A673 (cell line): Measurements from ENCODE around the gene DAB2IP.

ENCODE experiments used
- EZH2 ChIP-seq: fragments of 200-600 bp; sonication (generic); IDR thresholded peaks from 2 replicates; pipeline ENCODE4 v1.6.1; 2017; ENCODE audit warnings: borderline replicate concordance, low read depth, mild to moderate bottlenecking, mixed read lengths, antibody characterized with exemption, low read length; ENCODE audit not compliant: poor library complexity, severe bottlenecking
- TF ChIP-seq, protein P1 (sequence below): fragments of 300-800, 200-600 bp; sonication (generic); conservative IDR thresholded peaks from 2 replicates; pipeline ENCODE4 v1.5.1; 2017; ENCODE audit warnings: low read depth, mild to moderate bottlenecking, antibody characterized with exemption, low read length, moderate library complexity, mixed read lengths

- TF ChIP-seq, protein P1, sequence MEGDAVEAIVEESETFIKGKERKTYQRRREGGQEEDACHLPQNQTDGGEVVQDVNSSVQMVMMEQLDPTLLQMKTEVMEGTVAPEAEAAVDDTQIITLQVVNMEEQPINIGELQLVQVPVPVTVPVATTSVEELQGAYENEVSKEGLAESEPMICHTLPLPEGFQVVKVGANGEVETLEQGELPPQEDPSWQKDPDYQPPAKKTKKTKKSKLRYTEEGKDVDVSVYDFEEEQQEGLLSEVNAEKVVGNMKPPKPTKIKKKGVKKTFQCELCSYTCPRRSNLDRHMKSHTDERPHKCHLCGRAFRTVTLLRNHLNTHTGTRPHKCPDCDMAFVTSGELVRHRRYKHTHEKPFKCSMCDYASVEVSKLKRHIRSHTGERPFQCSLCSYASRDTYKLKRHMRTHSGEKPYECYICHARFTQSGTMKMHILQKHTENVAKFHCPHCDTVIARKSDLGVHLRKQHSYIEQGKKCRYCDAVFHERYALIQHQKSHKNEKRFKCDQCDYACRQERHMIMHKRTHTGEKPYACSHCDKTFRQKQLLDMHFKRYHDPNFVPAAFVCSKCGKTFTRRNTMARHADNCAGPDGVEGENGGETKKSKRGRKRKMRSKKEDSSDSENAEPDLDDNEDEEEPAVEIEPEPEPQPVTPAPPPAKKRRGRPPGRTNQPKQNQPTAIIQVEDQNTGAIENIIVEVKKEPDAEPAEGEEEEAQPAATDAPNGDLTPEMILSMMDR, result no peak
- TF ChIP-seq EZH2, result no peak
Observed at GRCh38 chr9:121797081-121797480, 145.6 kb downstream of the DAB2IP start.
